HepG2 (cell line): Measurements from ENCODE around the gene EEF1AKMT3. TPM values are rescaled to one million over a fixed set of nuclear protein-coding genes. Genes with fewer than 3 reads are reported as not detected.
A peak's percentile ranks its signal among the peaks of the same experiment; 100 is the strongest.

Source experiments
- NFKB2 ChIP-seq: sonication (generic); formaldehyde crosslinking; IDR thresholded peaks from 2 replicates; pipeline ENCODE4 v1.4.0; 2020; ENCODE audit warnings: missing genetic modification reagents, borderline replicate concordance
- REST ChIP-seq, 2 experiments: IDR thresholded peaks; 2 replicates each; pipeline ENCODE4 v1.6.1; 2011 to 2012; ENCODE audit warnings: low read length in 2 of 2, borderline replicate concordance in 1 of 2, low read depth in 1 of 2, mild to moderate bottlenecking in 1 of 2, moderate library complexity in 1 of 2
- TRIM24 ChIP-seq: sonication (generic); formaldehyde crosslinking; IDR thresholded peaks from 2 replicates; pipeline ENCODE4 v1.8.0; 2022; ENCODE audit warnings: mild to moderate bottlenecking, missing genetic modification reagents
- ZBTB42 ChIP-seq: sonication (generic); formaldehyde crosslinking; IDR thresholded peaks from 2 replicates; pipeline ENCODE4 v1.5.0; 2020; ENCODE audit warnings: mild to moderate bottlenecking, missing genetic modification reagents
- ZFP36L2 ChIP-seq: sonication (generic); formaldehyde crosslinking; IDR thresholded peaks from 2 replicates; pipeline ENCODE4 v1.4.0; 2020; ENCODE audit warnings: missing genetic modification reagents
- ZNF776 ChIP-seq: sonication (generic); formaldehyde crosslinking; IDR thresholded peaks from 2 replicates; pipeline ENCODE4 v1.4.0; 2020; ENCODE audit warnings: mild to moderate bottlenecking, missing genetic modification reagents
- polyA plus RNA-seq, 8 experiments: library from polyadenylated mRNA; depleted of rRNA in 3 of 8; stranded (reverse) in 7 of 8; unstranded in 1 of 8; fragments of >200 nt; fragmentation: Illumina TruSeq in 4 of 8; extraction: Trizol in 4 of 8; gene quantifications; 2 replicates each; pipeline versions ENCODE4 v1.2.1 to v1.2.3, GENCODE V29; 2011 to 2016; ENCODE audit warnings: low read depth in 4 of 8, missing spikeins in 1 of 8, mixed read lengths in 1 of 8; ENCODE audit not compliant: insufficient read depth in 1 of 8
- total RNA-seq, 5 experiments: library from RNA; depleted of rRNA; stranded (reverse); fragments of >200 nt; fragmentation: Illumina TruSeq; extraction: Trizol; gene quantifications; 2 replicates each; pipeline ENCODE4 v1.2.3, GENCODE V29; 2016; ENCODE audit warnings: low read depth in 1 of 5
- TF ChIP-seq, protein P1 (sequence below), 2 experiments: fragments of 450-650 bp in 1 of 2; sonication (generic) in 1 of 2; formaldehyde crosslinking in 1 of 2; IDR thresholded peaks; 2 replicates each; pipeline versions ENCODE4 v1.6.1 to v1.8.0; 2016 to 2022; ENCODE audit warnings: antibody characterized with exemption in 1 of 2, mild to moderate bottlenecking in 1 of 2, missing genetic modification reagents in 1 of 2

Gene EEF1AKMT3
- total and polyA plus RNA-seq, 2 of the 13 experiments (the other 11 are each of a cell fraction or from before 2014, with no cell fraction given) = 4.7 to 11.4 TPM

DNA sequence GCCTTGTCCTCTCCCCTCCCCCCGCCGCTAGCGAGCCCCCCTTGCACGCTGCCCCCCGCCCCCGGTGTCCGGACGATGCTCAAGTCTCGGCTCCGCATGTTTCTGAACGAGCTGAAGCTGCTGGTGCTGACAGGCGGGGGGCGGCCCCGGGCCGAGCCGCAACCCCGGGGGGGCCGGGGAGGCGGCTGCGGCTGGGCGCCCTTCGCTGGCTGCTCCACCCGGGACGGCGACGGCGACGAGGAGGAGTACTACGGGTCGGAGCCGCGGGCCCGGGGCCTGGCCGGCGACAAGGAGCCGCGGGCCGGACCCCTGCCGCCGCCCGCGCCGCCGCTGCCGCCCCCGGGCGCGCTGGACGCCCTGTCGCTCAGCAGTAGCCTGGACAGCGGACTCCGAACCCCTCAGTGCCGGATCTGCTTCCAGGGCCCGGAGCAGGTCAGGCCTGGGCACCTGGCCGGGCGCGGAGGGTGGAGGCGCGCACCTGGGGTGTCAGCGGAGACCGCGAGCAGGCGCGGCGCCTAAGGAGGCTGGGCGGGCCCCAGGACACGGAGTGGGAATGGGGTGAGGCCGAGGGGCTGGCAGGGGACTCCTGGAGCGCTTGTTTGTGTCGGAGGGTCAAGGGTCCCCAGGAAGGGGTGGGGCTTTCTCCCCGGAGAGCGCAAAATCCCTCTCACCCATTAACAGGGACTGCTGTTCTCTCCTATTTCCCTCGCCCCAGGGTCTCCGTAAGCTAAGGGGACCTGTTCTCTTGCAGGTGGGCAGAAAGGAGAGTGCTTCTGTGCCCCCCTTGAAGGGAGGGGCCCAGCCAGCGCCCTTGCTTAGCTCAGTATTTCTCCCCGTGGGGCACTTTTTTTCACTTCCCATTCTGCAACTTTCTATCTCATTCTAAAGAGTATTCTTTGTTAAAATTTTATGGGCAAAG lies 16.7 kb upstream of the EEF1AKMT3 start (continued):
- TF ChIP-seq, protein P1, sequence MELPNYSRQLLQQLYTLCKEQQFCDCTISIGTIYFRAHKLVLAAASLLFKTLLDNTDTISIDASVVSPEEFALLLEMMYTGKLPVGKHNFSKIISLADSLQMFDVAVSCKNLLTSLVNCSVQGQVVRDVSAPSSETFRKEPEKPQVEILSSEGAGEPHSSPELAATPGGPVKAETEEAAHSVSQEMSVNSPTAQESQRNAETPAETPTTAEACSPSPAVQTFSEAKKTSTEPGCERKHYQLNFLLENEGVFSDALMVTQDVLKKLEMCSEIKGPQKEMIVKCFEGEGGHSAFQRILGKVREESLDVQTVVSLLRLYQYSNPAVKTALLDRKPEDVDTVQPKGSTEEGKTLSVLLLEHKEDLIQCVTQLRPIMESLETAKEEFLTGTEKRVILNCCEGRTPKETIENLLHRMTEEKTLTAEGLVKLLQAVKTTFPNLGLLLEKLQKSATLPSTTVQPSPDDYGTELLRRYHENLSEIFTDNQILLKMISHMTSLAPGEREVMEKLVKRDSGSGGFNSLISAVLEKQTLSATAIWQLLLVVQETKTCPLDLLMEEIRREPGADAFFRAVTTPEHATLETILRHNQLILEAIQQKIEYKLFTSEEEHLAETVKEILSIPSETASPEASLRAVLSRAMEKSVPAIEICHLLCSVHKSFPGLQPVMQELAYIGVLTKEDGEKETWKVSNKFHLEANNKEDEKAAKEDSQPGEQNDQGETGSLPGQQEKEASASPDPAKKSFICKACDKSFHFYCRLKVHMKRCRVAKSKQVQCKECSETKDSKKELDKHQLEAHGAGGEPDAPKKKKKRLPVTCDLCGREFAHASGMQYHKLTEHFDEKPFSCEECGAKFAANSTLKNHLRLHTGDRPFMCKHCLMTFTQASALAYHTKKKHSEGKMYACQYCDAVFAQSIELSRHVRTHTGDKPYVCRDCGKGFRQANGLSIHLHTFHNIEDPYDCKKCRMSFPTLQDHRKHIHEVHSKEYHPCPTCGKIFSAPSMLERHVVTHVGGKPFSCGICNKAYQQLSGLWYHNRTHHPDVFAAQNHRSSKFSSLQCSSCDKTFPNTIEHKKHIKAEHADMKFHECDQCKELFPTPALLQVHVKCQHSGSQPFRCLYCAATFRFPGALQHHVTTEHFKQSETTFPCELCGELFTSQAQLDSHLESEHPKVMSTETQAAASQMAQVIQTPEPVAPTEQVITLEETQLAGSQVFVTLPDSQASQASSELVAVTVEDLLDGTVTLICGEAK (IDR thresholded peaks at IDR 0.05) = no peak
- TF ChIP-seq, protein P1 (CRISPR knock-in tag; IDR thresholded peaks at IDR 0.05) = peak; percentile 62
- no peak; a peak in 1 of 4 replicates for TF ChIP-seq REST (IDR thresholded peaks at IDR 0.05; ENCODE audit: borderline replicate concordance in 1 of 2, low read depth in 1 of 2, low read length in 2 of 2)
- TF ChIP-seq ZNF776 (CRISPR knock-in tag) = 0 out of 2 replicates have a peak, but pooled peaks have one; percentile 6
- peak; percentile 81; the same call in 1 of the 2 replicates for TF ChIP-seq NFKB2
- no peak for TF ChIP-seq TRIM24 (CRISPR knock-in tag)
- peak; percentile 50; the same call in 1 of the 2 replicates for TF ChIP-seq ZFP36L2
- peak; percentile 52; the same call in 1 of the 2 replicates for TF ChIP-seq ZBTB42 (CRISPR knock-in tag)
